HEK293T (cell line): ENCODE results near the gene POU3F1.

ENCODE experiments used
- CTCF ChIA-PET: fragments of 350-600 bp; formaldehyde crosslinking; extraction: SDS; loops from one replicate; lab custom pipeline; 2021; ENCODE audit warnings: antibody characterized with exemption, inconsistent platforms; lab: Yijun Ruan, JAX
- POLR2A ChIA-PET: fragments of 350-600 bp; formaldehyde crosslinking; extraction: SDS; loops from one replicate; lab custom pipeline; 2020; ENCODE audit warnings: antibody characterized with exemption, inconsistent platforms; lab: Yijun Ruan, JAX
- DNase-seq: peaks from one replicate; pipeline ENCODE4 v3.0.0; 2012; ENCODE audit warnings: mixed read lengths; ENCODE audit errors: extremely low spot score
- ARNT ChIP-seq: fragments of 450-650 bp; IDR thresholded peaks from 2 replicates; pipeline ENCODE4 v1.6.1; 2017; ENCODE audit warnings: mild to moderate bottlenecking
- BHLHE40 ChIP-seq: fragments of 450-650 bp; IDR thresholded peaks from 2 replicates; pipeline ENCODE4 v1.6.1; 2016; ENCODE audit warnings: mild to moderate bottlenecking, moderate library complexity, borderline replicate concordance
- CTBP1 ChIP-seq: fragments of 450-650 bp; IDR thresholded peaks from 2 replicates; pipeline ENCODE4 v1.6.1; 2016; ENCODE audit warnings: borderline replicate concordance
- ELF4 ChIP-seq: fragments of 450-650 bp; IDR thresholded peaks from 2 replicates; pipeline ENCODE4 v1.6.1; 2017; ENCODE audit warnings: antibody characterized with exemption
- FOXA1 ChIP-seq: fragments of 450-650 bp; IDR thresholded peaks from 2 replicates; pipeline ENCODE4 v1.6.1; 2016; ENCODE audit warnings: mild to moderate bottlenecking
- FOXK2 ChIP-seq: fragments of 450-650 bp; IDR thresholded peaks from 2 replicates; pipeline ENCODE4 v1.6.1; 2016; ENCODE audit warnings: mild to moderate bottlenecking
- FOXM1 ChIP-seq: fragments of 450-650 bp; IDR thresholded peaks from 2 replicates; pipeline ENCODE4 v1.6.1; 2017; ENCODE audit warnings: mild to moderate bottlenecking, borderline replicate concordance
- HDGF ChIP-seq: fragments of 450-650 bp; IDR thresholded peaks from 2 replicates; pipeline ENCODE4 v1.6.1; 2017; ENCODE audit warnings: antibody characterized with exemption, borderline replicate concordance
- L3MBTL2 ChIP-seq: fragments of 450-650 bp; conservative IDR thresholded peaks from 2 replicates; pipeline ENCODE4 v1.6.1; 2016; ENCODE audit warnings: mild to moderate bottlenecking
- LEF1 ChIP-seq: fragments of 450-650 bp; IDR thresholded peaks from 2 replicates; pipeline ENCODE4 v1.6.1; 2017; ENCODE audit warnings: mild to moderate bottlenecking, borderline replicate concordance
- NFRKB ChIP-seq: fragments of 450-650 bp; IDR thresholded peaks from 2 replicates; pipeline ENCODE4 v1.6.1; 2016; ENCODE audit warnings: mild to moderate bottlenecking, moderate library complexity
- PKNOX1 ChIP-seq: fragments of 450-650 bp; IDR thresholded peaks from 2 replicates; pipeline ENCODE4 v1.6.1; 2016
- SP1 ChIP-seq: fragments of 450-650 bp; IDR thresholded peaks from 2 replicates; pipeline ENCODE4 v1.6.1; 2017
- SUZ12 ChIP-seq: fragments of 450-650 bp; IDR thresholded peaks from 2 replicates; pipeline ENCODE4 v1.6.1; 2016; ENCODE audit warnings: mild to moderate bottlenecking
- TARDBP ChIP-seq: fragments of 450-650 bp; IDR thresholded peaks from 2 replicates; pipeline ENCODE4 v1.6.1; 2016
- ZNF384 ChIP-seq: fragments of 450-650 bp; IDR thresholded peaks from 2 replicates; pipeline ENCODE4 v1.6.1; 2016

The POU3F1 gene

DNA sequence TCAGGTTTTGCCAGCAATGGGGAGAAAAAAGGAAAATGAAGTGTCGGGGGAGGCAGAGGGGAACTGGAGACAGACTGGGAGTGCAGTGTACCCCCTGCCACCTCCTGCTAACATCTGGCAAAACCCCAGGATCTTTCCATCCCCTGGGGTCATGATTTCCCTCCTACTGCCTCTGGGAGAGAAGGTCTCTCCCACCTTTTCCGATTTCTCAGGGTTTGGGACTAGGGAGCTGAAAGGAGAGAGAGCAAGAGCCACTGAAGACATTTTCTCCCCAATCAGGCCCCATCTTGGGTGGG is 46.4 kb downstream of the POU3F1 start:
- ChIA-PET CTCF (interaction anchor here (1.3 kb wide), 2 partner anchors 10 to 71 kb away, joined by 4 read pairs; no protein-coding TSS in a partner anchor), POLR2A (interaction anchor here (3.5 to 5.2 kb wide), 2 partner anchors 10 to 11 kb away, joined by 21 to 35 read pairs; partner anchors contain the start of genes SF3A3 and UTP11)
- TF ChIP-seq L3MBTL2 = no peak
- no peak for TF ChIP-seq TARDBP
- no peak for TF ChIP-seq PKNOX1
- TF ChIP-seq FOXM1 = no peak
- no peak for TF ChIP-seq FOXK2
- TF ChIP-seq BHLHE40 = no peak
- no peak for TF ChIP-seq ELF4
- no peak for TF ChIP-seq SUZ12
- TF ChIP-seq NFRKB = no peak
- TF ChIP-seq HDGF = no peak
- no peak for TF ChIP-seq LEF1
- no peak for TF ChIP-seq CTBP1
- no peak for TF ChIP-seq ARNT
- no peak for TF ChIP-seq SP1
- TF ChIP-seq FOXA1 = no peak
- no peak for TF ChIP-seq ZNF384
- no peak for DNase-seq

DNA sequence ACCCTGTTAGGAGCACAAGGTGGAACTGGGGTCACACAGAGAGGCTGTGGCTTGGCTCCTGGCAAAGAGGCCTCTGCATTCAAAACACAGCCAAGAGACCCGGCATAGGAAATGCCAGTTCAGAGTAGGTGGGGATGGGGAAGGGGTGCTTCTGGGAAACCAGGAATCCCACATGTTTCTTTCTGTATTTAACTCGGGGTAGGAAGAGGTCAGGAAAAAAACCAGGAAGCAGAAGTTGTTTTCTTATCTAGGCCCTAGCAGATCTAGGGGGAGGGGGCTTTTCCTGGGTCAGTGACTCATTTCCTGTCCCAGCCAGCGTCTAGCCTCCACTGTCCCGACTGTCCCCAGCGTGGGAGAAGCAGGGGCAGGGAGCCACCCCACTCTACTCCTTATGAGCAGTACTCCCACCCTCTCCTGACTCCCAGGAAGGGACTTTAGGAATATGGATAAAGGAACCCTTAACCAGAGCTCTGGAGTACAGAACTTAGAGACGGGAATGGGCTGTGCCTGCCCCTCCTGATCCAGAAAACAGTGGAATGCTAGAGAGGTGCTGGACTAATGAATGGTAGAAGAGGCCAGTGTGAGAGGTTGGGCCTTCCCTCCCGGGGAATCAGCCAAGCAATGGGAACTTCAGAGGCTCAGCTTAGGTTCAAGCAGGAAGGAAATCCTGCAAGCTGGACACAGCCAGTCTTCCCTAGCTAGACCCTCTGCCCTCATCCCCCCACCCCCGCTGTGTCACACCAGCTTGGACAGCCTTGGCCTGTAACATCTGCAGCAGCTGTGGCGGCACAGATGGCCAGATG is 47.0 kb downstream of the POU3F1 start:
- no peak for TF ChIP-seq SP1
- no peak for TF ChIP-seq BHLHE40
- TF ChIP-seq HDGF = no peak
- TF ChIP-seq NFRKB = no peak
- no peak for TF ChIP-seq LEF1
- no peak for TF ChIP-seq FOXM1
- TF ChIP-seq ARNT = no peak
- no peak for TF ChIP-seq SUZ12
- no peak for DNase-seq
- ChIA-PET POLR2A (interaction anchor here (3.5 to 5.2 kb wide), 2 partner anchors 9 to 11 kb away, joined by 21 to 35 read pairs; partner anchors contain the start of genes SF3A3 and UTP11), CTCF (interaction anchor here (1.3 kb wide), 2 partner anchors 9 to 72 kb away, joined by 4 read pairs; no protein-coding TSS in a partner anchor)

- no peak for DNase-seq
- ChIA-PET CTCF (no interaction called here), POLR2A (interaction anchor here (3.5 to 5.2 kb wide), 2 partner anchors 9 to 12 kb away, joined by 21 to 35 read pairs; partner anchors contain the start of genes SF3A3 and UTP11)
- TF ChIP-seq FOXA1 = no peak
- no peak for TF ChIP-seq ZNF384
- no peak for TF ChIP-seq LEF1
- TF ChIP-seq SUZ12 = no peak
- no peak for TF ChIP-seq BHLHE40
- TF ChIP-seq ELF4 = no peak
- no peak for TF ChIP-seq HDGF
- no peak for TF ChIP-seq CTBP1
- no peak for TF ChIP-seq L3MBTL2
- no peak for TF ChIP-seq ARNT
These were observed 47.6 kb downstream of the POU3F1 start for GRCh38 chr1:37998913-37999429.

- no peak for DNase-seq
- CTCF ChIA-PET = no interaction called here
- POLR2A ChIA-PET = interaction anchor here (1.1 kb wide), 1 partner anchor 11 kb away, joined by 3 read pairs; no protein-coding TSS in a partner anchor
- TF ChIP-seq L3MBTL2 (no peak), LEF1 (no peak), FOXM1 (no peak), ARNT (no peak), FOXA1 (no peak), SUZ12 (no peak), FOXK2 (no peak), HDGF (no peak), SP1 (no peak), BHLHE40 (no peak), CTBP1 (no peak), TARDBP (no peak), NFRKB (no peak)
These were observed 48.3 kb downstream of the POU3F1 start for GRCh38 chr1:37998089-37998808.

DNA sequence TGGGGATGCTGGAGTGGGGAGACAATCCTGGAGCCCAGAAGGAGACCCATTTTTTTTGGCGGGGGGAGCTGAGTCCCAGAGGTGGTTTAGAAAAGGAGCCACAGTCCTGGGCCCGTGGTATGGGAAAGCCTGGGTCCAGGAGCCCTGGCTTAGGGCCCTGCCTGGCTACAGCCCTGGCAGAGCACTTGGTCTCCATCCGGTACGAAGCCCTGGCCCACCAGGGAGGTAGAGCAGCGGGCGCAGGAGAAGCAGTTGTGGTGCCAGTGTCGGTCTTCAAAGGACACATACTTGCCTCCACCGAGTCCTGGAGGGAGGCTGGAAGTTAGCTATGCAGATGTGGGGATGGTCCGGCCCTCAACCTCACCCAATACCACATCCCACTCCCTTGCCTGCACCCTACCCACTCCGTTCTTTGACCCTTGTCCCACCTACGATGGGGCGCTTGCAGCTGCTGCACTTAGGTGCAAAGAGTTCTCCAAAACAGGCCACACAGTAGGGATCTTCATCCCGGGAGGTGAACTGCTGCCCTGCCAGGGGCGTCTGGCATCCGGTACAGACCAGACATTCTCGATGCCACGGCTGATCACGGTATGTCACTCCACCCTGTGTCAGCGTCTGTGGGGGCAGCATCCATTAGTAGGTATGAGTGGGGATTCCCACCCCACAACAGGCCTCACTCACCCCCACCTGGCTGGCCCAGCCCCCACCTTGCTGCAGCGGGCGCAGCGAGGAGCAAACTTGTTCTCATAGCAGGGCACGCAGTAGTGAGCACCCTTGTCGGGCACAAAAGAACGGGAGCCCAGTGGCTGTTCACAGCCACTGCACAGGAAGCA is 49.1 kb downstream of the POU3F1 start:
- TF ChIP-seq HDGF (no peak), FOXM1 (no peak), BHLHE40 (no peak), SUZ12 (no peak), FOXK2 (no peak), TARDBP (no peak)
- CTCF ChIA-PET = interaction anchor here (0.5 kb wide), 1 partner anchor 473 kb away, joined by 4 read pairs; no protein-coding TSS in a partner anchor
- POLR2A ChIA-PET = interaction anchor here (0.7 to 1.1 kb wide), 2 partner anchors 12 to 484 kb away, joined by 3 read pairs; no protein-coding TSS in a partner anchor
- DNase-seq = no peak
